ENCODE data around the gene EVL.

EVL gene

GRCh38 chr14:100067971-100068959 is 3.0 kb downstream of the EVL start:
- DNase-seq, result peak; percentile 87

- DNase-seq, result no peak
Observed at GRCh38 chr14:100069161-100069800, 4.1 kb downstream of the EVL start.

- no peak for DNase-seq
Observed at GRCh38 chr14:100070310-100070709, 5.1 kb downstream of the EVL start.

GRCh38 chr14:100071545-100071944 is 6.3 kb downstream of the EVL start:
- DNase-seq, result no peak

- peak; percentile 63 to 66 for DNase-seq
Observed at GRCh38 chr14:100072783-100073346, 7.6 kb downstream of the EVL start.

- DNase-seq, result no peak
Observed at GRCh38 chr14:100073576-100074430, 8.6 kb downstream of the EVL start.

- no peak for DNase-seq
Observed at GRCh38 chr14:100074431-100075100, 9.3 kb downstream of the EVL start.

GRCh38 chr14:100075681-100076080 is 10.5 kb downstream of the EVL start:
- DNase-seq, result no peak

GRCh38 chr14:100076133-100076532 is 10.9 kb downstream of the EVL start:
- DNase-seq, result peak; percentile 45 to 61

GRCh38 chr14:100076606-100077005 is 11.4 kb downstream of the EVL start:
- no peak for DNase-seq

GRCh38 chr14:100077441-100077840 is 12.2 kb downstream of the EVL start:
- no peak for DNase-seq

GRCh38 chr14:100078216-100078803 is 13.1 kb downstream of the EVL start:
- no peak for DNase-seq

GRCh38 chr14:100078997-100079725 is 13.9 kb downstream of the EVL start:
- DNase-seq, result peak; percentile 69 to 72

- no peak for DNase-seq
Observed at GRCh38 chr14:100079726-100080005, 14.4 kb downstream of the EVL start.

- no peak for DNase-seq
Observed at GRCh38 chr14:100080206-100080605, 15.0 kb downstream of the EVL start.

GRCh38 chr14:100081997-100082625 is 16.9 kb downstream of the EVL start:
- DNase-seq, result no peak

GRCh38 chr14:100082723-100083122 is 17.5 kb downstream of the EVL start:
- no peak for DNase-seq

- no peak for DNase-seq
Observed at GRCh38 chr14:100083706-100084105, 18.5 kb downstream of the EVL start.

GRCh38 chr14:100084591-100084990 is 19.4 kb downstream of the EVL start:
- no peak for DNase-seq

- no peak for DNase-seq
Observed at GRCh38 chr14:100085462-100085861, 20.2 kb downstream of the EVL start.

- no peak for DNase-seq
Observed at GRCh38 chr14:100086361-100086760, 21.1 kb downstream of the EVL start.
